Body of pancreas (tissue), 4 donors: ENCODE measurements around the gene VMO1.

Experiments used
- POLR2A ChIP-seq, 3 donors: fragments of 450-650 bp; IDR thresholded peaks; one replicate each; pipeline ENCODE4 v1.6.1; 2016; ENCODE audit warnings: antibody characterized with exemption in 3 of 3, mild to moderate bottlenecking in 2 of 3
- TF ChIP-seq, protein P1 (sequence below), 7 experiments: fragments of 450-650 bp in 4 of 7; fragments of 200-600 bp in 3 of 7; sonication (generic) in 3 of 7; IDR thresholded peaks; one replicate each; pipeline ENCODE4 v1.5.1; 2016 to 2019; ENCODE audit warnings: antibody characterized with exemption in 7 of 7

DNA sequence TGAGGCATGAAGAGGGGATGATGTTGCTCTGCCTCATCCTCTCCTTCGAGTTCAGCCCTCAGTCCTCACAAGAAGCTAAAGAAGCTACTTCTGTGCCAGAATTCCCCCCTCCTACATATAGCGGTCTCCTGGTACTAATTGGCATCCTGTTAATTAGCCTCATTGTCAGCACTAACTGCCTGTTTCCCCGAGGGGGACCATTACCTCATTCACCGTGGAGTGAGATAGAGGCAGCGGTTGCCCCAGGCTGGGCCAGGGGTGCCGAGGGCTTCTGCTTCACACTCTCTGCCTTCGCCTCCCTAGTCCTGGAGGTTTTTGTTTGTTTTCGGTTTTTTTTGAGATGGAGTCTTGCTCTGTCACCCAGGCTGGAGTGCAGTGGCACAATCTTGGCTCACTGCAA lies 41.2 kb upstream of the VMO1 start:
- no peak for TF ChIP-seq POLR2A (IDR thresholded peaks at IDR 0.05)
- TF ChIP-seq, protein P1, sequence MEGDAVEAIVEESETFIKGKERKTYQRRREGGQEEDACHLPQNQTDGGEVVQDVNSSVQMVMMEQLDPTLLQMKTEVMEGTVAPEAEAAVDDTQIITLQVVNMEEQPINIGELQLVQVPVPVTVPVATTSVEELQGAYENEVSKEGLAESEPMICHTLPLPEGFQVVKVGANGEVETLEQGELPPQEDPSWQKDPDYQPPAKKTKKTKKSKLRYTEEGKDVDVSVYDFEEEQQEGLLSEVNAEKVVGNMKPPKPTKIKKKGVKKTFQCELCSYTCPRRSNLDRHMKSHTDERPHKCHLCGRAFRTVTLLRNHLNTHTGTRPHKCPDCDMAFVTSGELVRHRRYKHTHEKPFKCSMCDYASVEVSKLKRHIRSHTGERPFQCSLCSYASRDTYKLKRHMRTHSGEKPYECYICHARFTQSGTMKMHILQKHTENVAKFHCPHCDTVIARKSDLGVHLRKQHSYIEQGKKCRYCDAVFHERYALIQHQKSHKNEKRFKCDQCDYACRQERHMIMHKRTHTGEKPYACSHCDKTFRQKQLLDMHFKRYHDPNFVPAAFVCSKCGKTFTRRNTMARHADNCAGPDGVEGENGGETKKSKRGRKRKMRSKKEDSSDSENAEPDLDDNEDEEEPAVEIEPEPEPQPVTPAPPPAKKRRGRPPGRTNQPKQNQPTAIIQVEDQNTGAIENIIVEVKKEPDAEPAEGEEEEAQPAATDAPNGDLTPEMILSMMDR (IDR thresholded peaks at IDR 0.05) = no peak
